Nephron progenitor cell (in vitro differentiated cells): ENCODE results near the gene COL4A1.
A peak's percentile ranks its signal among the peaks of the same experiment; 100 is the strongest.

ENCODE experiments used
- DNase-seq: peaks from one replicate; pipeline ENCODE4 v3.0.0; 2021
- H3K27ac Mint-ChIP-seq: 2 replicates; pipeline ENCODE4 v1.8.0; 2021; ENCODE audit warnings: mild to moderate bottlenecking, moderate library complexity, mixed read lengths
- H3K27me3 Mint-ChIP-seq: 2 replicates; pipeline ENCODE4 v1.8.0; 2021; ENCODE audit warnings: mild to moderate bottlenecking, low read depth, mixed read lengths; ENCODE audit not compliant: poor library complexity
- H3K36me3 Mint-ChIP-seq: 2 replicates; pipeline ENCODE4 v1.8.0; 2021; ENCODE audit warnings: low read depth, mixed read lengths
- H3K4me1 Mint-ChIP-seq: 2 replicates; pipeline ENCODE4 v1.8.0; 2021; ENCODE audit warnings: mixed read lengths
- H3K4me3 Mint-ChIP-seq: 2 replicates; pipeline ENCODE4 v1.8.0; 2021; ENCODE audit warnings: mild to moderate bottlenecking, moderate library complexity, mixed read lengths
- H3K9me3 Mint-ChIP-seq: 2 replicates; pipeline ENCODE4 v1.8.0; 2021; ENCODE audit warnings: mild to moderate bottlenecking, moderate library complexity, mixed read lengths
- CTCF ChIP-seq: fragments of 200-600 bp; sonication (generic); IDR thresholded peaks from 2 replicates; pipeline ENCODE4 v1.5.0; 2021; ENCODE audit warnings: antibody characterized with exemption

COL4A1 gene

GRCh38 chr13:110306960-110307766 lies at the start of gene COL4A1, which contains the start of gene COL4A2:
Gene COL4A1 (minus strand): TSS chr13:110307157. CDS start chr13:110307027, 130 bp downstream.
Gene COL4A2 (plus strand): TSS chr13:110307284. CDS start chr13:110307904, 620 bp downstream.
- DNase-seq: peak; percentile 80
- peaks cover 76% of the 10 kb centered on the region for H3K4me1 Mint-ChIP-seq
- peaks cover 9% of the 10 kb centered on the region for H3K36me3 Mint-ChIP-seq
- no peaks in the 10 kb centered on the region for H3K9me3 Mint-ChIP-seq
- TF ChIP-seq CTCF: no peak
- peak within 1 kb of the TSS; percentile 81 for H3K27ac Mint-ChIP-seq
- peaks cover 14% of the 10 kb centered on the region for H3K27me3 Mint-ChIP-seq
- peak within 1 kb of the TSS; percentile 96 for H3K4me3 Mint-ChIP-seq

- peaks cover 25% of the 10 kb centered on the region for H3K36me3 Mint-ChIP-seq
- no peak for TF ChIP-seq CTCF
- no peak overlapping the region for H3K27ac Mint-ChIP-seq
Observed at GRCh38 chr13:110356362-110356761, 49.4 kb upstream of the COL4A1 start.

GRCh38 chr13:110354715-110355473 lies 47.9 kb upstream of the COL4A1 start:
- peaks cover 25% of the 10 kb centered on the region for H3K36me3 Mint-ChIP-seq
- peaks cover 42% of the 10 kb centered on the region for H3K4me1 Mint-ChIP-seq
- H3K27ac Mint-ChIP-seq: no peak overlapping the region
- H3K9me3 Mint-ChIP-seq: no peaks in the 10 kb centered on the region
- TF ChIP-seq CTCF: no peak
- DNase-seq: no peak
- no peak overlapping the region for H3K4me3 Mint-ChIP-seq
- H3K27me3 Mint-ChIP-seq: peaks cover 3% of the 10 kb centered on the region

More at GRCh38 chr13:110356362-110356761, 49.4 kb upstream of the COL4A1 start:
- no peak overlapping the region for H3K4me3 Mint-ChIP-seq
- no peak for DNase-seq
- no peaks in the 10 kb centered on the region for H3K9me3 Mint-ChIP-seq
- peaks cover 31% of the 10 kb centered on the region for H3K4me1 Mint-ChIP-seq
- H3K27me3 Mint-ChIP-seq: peaks cover 3% of the 10 kb centered on the region

- peaks cover 27% of the 10 kb centered on the region for H3K36me3 Mint-ChIP-seq
- peak overlapping the region; percentile 74 for H3K27ac Mint-ChIP-seq
- H3K4me1 Mint-ChIP-seq: peaks cover 38% of the 10 kb centered on the region
- no peak for DNase-seq
- H3K4me3 Mint-ChIP-seq: no peak overlapping the region
- peaks cover 3% of the 10 kb centered on the region for H3K27me3 Mint-ChIP-seq
- no peaks in the 10 kb centered on the region for H3K9me3 Mint-ChIP-seq
- TF ChIP-seq CTCF: no peak
Observed at GRCh38 chr13:110354123-110354627, 47.2 kb upstream of the COL4A1 start.

DNA sequence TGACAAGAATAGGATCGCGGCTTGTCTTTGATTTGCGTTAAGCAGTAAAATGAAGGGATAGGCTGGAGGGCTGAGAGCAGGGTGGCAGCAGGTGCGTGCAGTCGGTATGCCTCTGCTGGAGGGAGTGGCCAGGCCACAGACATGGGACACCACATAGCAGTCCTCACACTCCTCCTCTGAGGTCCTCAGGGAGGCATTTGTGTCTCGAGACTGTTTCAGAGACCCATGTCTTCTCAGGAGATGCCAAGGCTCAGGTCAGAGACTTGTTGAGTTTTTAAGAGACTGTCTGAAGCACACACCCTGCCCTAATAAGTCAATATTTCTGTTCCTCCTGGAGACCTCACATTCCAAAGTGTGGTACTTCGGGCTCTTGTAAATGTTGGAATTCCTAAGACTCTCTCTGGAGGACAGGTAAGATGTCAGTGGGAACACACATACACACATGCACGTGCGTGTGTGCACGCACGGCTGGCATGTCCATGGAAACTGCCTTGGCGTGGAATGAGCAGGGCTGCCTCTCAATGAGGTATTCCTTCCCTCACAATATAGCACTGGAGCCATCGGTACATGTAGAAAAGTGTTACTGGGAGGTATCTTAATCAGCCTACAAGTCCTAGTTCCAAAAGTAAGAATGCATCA lies 46.5 kb upstream of the COL4A1 start:
- H3K36me3 Mint-ChIP-seq: peaks cover 28% of the 10 kb centered on the region
- no peak overlapping the region for H3K27ac Mint-ChIP-seq
- H3K4me3 Mint-ChIP-seq: no peak overlapping the region
- peaks cover 37% of the 10 kb centered on the region for H3K4me1 Mint-ChIP-seq
- no peak for TF ChIP-seq CTCF
- H3K9me3 Mint-ChIP-seq: no peaks in the 10 kb centered on the region
- DNase-seq: no peak
- peaks cover 3% of the 10 kb centered on the region for H3K27me3 Mint-ChIP-seq
